Activated CD4-positive, alpha-beta T cell treated with anti-CD3 and anti-CD28 coated beads, Interleukin-2, amount 10 ng/mL, durations not matched to agents 7 days and 5 days (primary cell): ENCODE data around the gene RGS21. TPM values are rescaled to one million over a fixed set of nuclear protein-coding genes. Genes with fewer than 3 reads are reported as not detected.

Experiments
- CTCF ChIA-PET: fragments of 350-600 bp; sonication (Branson Sonifier 250); formaldehyde crosslinking; loops from one replicate; lab custom pipeline; 2021; ENCODE audit warnings: antibody characterized with exemption; lab: Charles Lee
- POLR2A ChIA-PET: fragments of 350-600 bp; sonication (Branson Sonifier 250); formaldehyde crosslinking; loops from one replicate; lab custom pipeline; 2021; ENCODE audit warnings: antibody characterized with exemption; lab: Charles Lee
- DNase-seq: peaks from one replicate; pipeline ENCODE4 v3.0.0-alpha.2; 2020
- H3K27ac Mint-ChIP-seq: one replicate; pipeline ENCODE4 v1.8.0; 2021; ENCODE audit warnings: mild to moderate bottlenecking, moderate library complexity, mixed read lengths
- H3K27me3 Mint-ChIP-seq: one replicate; pipeline ENCODE4 v1.8.0; 2021; ENCODE audit warnings: mixed read lengths
- H3K36me3 Mint-ChIP-seq: one replicate; pipeline ENCODE4 v1.8.0; 2021; ENCODE audit warnings: low read depth, mixed read lengths
- H3K4me1 Mint-ChIP-seq: one replicate; pipeline ENCODE4 v1.8.0; 2021; ENCODE audit warnings: mixed read lengths
- H3K4me3 Mint-ChIP-seq: one replicate; pipeline ENCODE4 v1.8.0; 2021; ENCODE audit warnings: mild to moderate bottlenecking, moderate library complexity, mixed read lengths
- H3K9me3 Mint-ChIP-seq: one replicate; pipeline ENCODE4 v1.8.0; 2021; ENCODE audit warnings: mixed read lengths
- total RNA-seq, 2 experiments: library from RNA; stranded (reverse); gene quantifications; one replicate each; pipeline ENCODE4 v1.2.3, GENCODE V29; 2021

RGS21 gene
- total RNA-seq, 2 experiments from 2014 or later: not detected

- ChIA-PET CTCF (no interaction called here), POLR2A (no interaction called here)
- no peaks in the 10 kb centered on the region for H3K27me3 Mint-ChIP-seq
- no peaks in the 10 kb centered on the region for H3K36me3 Mint-ChIP-seq
- no peak for DNase-seq
- H3K27ac Mint-ChIP-seq: no peak overlapping the region
- H3K4me1 Mint-ChIP-seq: no peaks in the 10 kb centered on the region
- no peaks in the 10 kb centered on the region for H3K9me3 Mint-ChIP-seq
- H3K4me3 Mint-ChIP-seq: no peak overlapping the region
Measured at GRCh38 chr1:192395211-192395610, 78.4 kb downstream of the RGS21 start.

- no peaks in the 10 kb centered on the region for H3K36me3 Mint-ChIP-seq
- H3K27me3 Mint-ChIP-seq: no peaks in the 10 kb centered on the region
- ChIA-PET CTCF (no interaction called here), POLR2A (no interaction called here)
- no peak overlapping the region for H3K4me3 Mint-ChIP-seq
- H3K4me1 Mint-ChIP-seq: no peaks in the 10 kb centered on the region
- H3K9me3 Mint-ChIP-seq: no peaks in the 10 kb centered on the region
- DNase-seq: no peak
- H3K27ac Mint-ChIP-seq: no peak overlapping the region
Measured at GRCh38 chr1:192395895-192396294, 79.1 kb downstream of the RGS21 start.

- H3K27ac Mint-ChIP-seq: no peak overlapping the region
- ChIA-PET CTCF (no interaction called here), POLR2A (no interaction called here)
- no peaks in the 10 kb centered on the region for H3K36me3 Mint-ChIP-seq
- no peaks in the 10 kb centered on the region for H3K9me3 Mint-ChIP-seq
- H3K27me3 Mint-ChIP-seq: no peaks in the 10 kb centered on the region
- DNase-seq: no peak
- H3K4me3 Mint-ChIP-seq: no peak overlapping the region
- no peaks in the 10 kb centered on the region for H3K4me1 Mint-ChIP-seq
Measured at GRCh38 chr1:192399161-192399560, 82.4 kb downstream of the RGS21 start.

GRCh38 chr1:192401825-192402224 is 85.0 kb downstream of the RGS21 start:
- ChIA-PET CTCF (no interaction called here), POLR2A (no interaction called here)

GRCh38 chr1:192402571-192402970 is 85.8 kb downstream of the RGS21 start:
- no peak overlapping the region for H3K27ac Mint-ChIP-seq
- no peaks in the 10 kb centered on the region for H3K4me1 Mint-ChIP-seq
- no peaks in the 10 kb centered on the region for H3K9me3 Mint-ChIP-seq
- no peaks in the 10 kb centered on the region for H3K36me3 Mint-ChIP-seq
- no peaks in the 10 kb centered on the region for H3K27me3 Mint-ChIP-seq
- ChIA-PET POLR2A (no interaction called here), CTCF (no interaction called here)
- no peak overlapping the region for H3K4me3 Mint-ChIP-seq
- DNase-seq: no peak

More at GRCh38 chr1:192401825-192402224, 85.0 kb downstream of the RGS21 start:
- Mint-ChIP-seq H3K36me3 (no peaks in the 10 kb centered on the region), H3K9me3 (no peaks in the 10 kb centered on the region), H3K4me1 (no peaks in the 10 kb centered on the region), H3K27me3 (no peaks in the 10 kb centered on the region), H3K27ac (no peak overlapping the region), H3K4me3 (no peak overlapping the region)
- DNase-seq: no peak

GRCh38 chr1:192407206-192407605 is 90.4 kb downstream of the RGS21 start:
- Mint-ChIP-seq H3K9me3 (no peaks in the 10 kb centered on the region), H3K4me1 (no peaks in the 10 kb centered on the region), H3K27ac (no peak overlapping the region), H3K4me3 (no peak overlapping the region), H3K36me3 (no peaks in the 10 kb centered on the region), H3K27me3 (no peaks in the 10 kb centered on the region)
- DNase-seq: no peak
- CTCF ChIA-PET: no interaction called here
- POLR2A ChIA-PET: no interaction called here

Other genes with a start within 250 kb of the RGS21 start
- gene RGS18, start 158.5 kb upstream of the RGS21 start, total RNA-seq: under 1 TPM; 0.15 to 0.30 TPM